SK-N-SH treated with all-trans-retinoic acid at 6 μM for 48 hours (cell line): ENCODE results near the gene RIPOR3.

Experiments used
- ATAC-seq: fragments of 200-7000 bp; cut with Tn5 transposase; 3 replicates; pipeline ENCODE4 v1.9.1; 2020; ENCODE audit warnings: mild to moderate bottlenecking, moderate library complexity
- ARNTL ChIP-seq: fragments of 450-650 bp; formaldehyde crosslinking; IDR thresholded peaks from 2 replicates; pipeline ENCODE4 v1.5.0; 2020; ENCODE audit warnings: low read depth, mild to moderate bottlenecking, moderate library complexity, borderline replicate concordance
- CSDC2 ChIP-seq: fragments of 250-450 bp; sonication (Bioruptor Pico); IDR thresholded peaks from 2 replicates; pipeline ENCODE4 v1.5.0; 2020; ENCODE audit warnings: mild to moderate bottlenecking, moderate library complexity
- ESRRG ChIP-seq: fragments of 250-450 bp; sonication (Bioruptor Pico); IDR thresholded peaks from 2 replicates; pipeline ENCODE4 v1.6.1; 2021; ENCODE audit warnings: mild to moderate bottlenecking
- ISL1 ChIP-seq: fragments of 250-450 bp; sonication (Bioruptor Pico); IDR thresholded peaks from 2 replicates; pipeline ENCODE4 v2.1.2; 2022; ENCODE audit warnings: mild to moderate bottlenecking, moderate library complexity
- OSR1 ChIP-seq: fragments of 250-450 bp; sonication (Bioruptor Pico); IDR thresholded peaks from 2 replicates; pipeline ENCODE4 v1.8.0; 2022; ENCODE audit warnings: moderate library complexity, mild to moderate bottlenecking, inconsistent platforms
- PPARA ChIP-seq: fragments of 250-450 bp; sonication (Bioruptor Pico); IDR thresholded peaks from 2 replicates; pipeline ENCODE4 v1.5.0; 2020; ENCODE audit warnings: mild to moderate bottlenecking, borderline replicate concordance
- RARB ChIP-seq: fragments of 250-450 bp; sonication (Bioruptor Pico); IDR thresholded peaks from 2 replicates; pipeline ENCODE4 v1.8.0; 2021; ENCODE audit warnings: mild to moderate bottlenecking, moderate library complexity
- SNAI2 ChIP-seq: fragments of 250-450 bp; sonication (Bioruptor Pico); IDR thresholded peaks from 2 replicates; pipeline ENCODE4 v1.5.0; 2020; ENCODE audit warnings: mild to moderate bottlenecking, moderate library complexity
- ZNF565 ChIP-seq: fragments of 450-650 bp; formaldehyde crosslinking; conservative IDR thresholded peaks from 2 replicates; pipeline ENCODE4 v1.5.0; 2020; ENCODE audit warnings: low read depth, mild to moderate bottlenecking, moderate library complexity
- TF ChIP-seq, protein P1 (sequence below): fragments of 250-450 bp; sonication (Bioruptor Pico); IDR thresholded peaks from 2 replicates; pipeline ENCODE4 v1.8.0; 2021; ENCODE audit warnings: low read depth, mild to moderate bottlenecking, moderate library complexity, borderline replicate concordance
- TF ChIP-seq, protein P2 (sequence below): fragments of 250-450 bp; sonication (Bioruptor Pico); IDR thresholded peaks from 2 replicates; pipeline ENCODE4 v1.5.1; 2020; ENCODE audit warnings: low read depth, mild to moderate bottlenecking, moderate library complexity
- TF ChIP-seq, protein P3 (sequence below): fragments of 250-450 bp; sonication (Bioruptor Pico); IDR thresholded peaks from 2 replicates; pipeline ENCODE4 v1.5.0; 2020; ENCODE audit warnings: mild to moderate bottlenecking, moderate library complexity
- TF ChIP-seq, protein P4 (sequence below): fragments of 250-450 bp; sonication (Bioruptor Pico); IDR thresholded peaks from 2 replicates; pipeline ENCODE4 v1.5.1; 2021; ENCODE audit warnings: mild to moderate bottlenecking, moderate library complexity

The RIPOR3 gene

DNA sequence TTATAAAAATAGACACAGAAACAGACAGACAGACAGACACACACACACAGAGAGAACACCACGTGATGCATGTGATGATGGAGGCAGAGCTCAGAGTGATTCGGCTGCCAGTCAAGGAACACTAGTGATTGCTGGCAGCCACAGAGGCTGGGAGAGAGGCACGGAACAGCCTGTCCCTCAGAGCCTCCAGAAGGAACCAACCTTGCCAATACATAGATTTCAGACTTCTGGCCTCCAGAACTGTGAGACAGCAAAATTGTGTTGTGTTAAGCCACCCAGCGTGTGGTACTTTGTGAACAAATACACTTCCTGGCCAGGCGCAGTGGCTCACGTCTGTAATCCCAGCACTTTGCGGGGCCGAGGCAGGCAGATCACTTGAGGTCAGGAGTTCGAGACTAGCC, 30.5 kb upstream of the RIPOR3 start:
- ATAC-seq, result no peak
- no peak for TF ChIP-seq ARNTL (CRISPR knock-in tag)
- TF ChIP-seq, protein P1, sequence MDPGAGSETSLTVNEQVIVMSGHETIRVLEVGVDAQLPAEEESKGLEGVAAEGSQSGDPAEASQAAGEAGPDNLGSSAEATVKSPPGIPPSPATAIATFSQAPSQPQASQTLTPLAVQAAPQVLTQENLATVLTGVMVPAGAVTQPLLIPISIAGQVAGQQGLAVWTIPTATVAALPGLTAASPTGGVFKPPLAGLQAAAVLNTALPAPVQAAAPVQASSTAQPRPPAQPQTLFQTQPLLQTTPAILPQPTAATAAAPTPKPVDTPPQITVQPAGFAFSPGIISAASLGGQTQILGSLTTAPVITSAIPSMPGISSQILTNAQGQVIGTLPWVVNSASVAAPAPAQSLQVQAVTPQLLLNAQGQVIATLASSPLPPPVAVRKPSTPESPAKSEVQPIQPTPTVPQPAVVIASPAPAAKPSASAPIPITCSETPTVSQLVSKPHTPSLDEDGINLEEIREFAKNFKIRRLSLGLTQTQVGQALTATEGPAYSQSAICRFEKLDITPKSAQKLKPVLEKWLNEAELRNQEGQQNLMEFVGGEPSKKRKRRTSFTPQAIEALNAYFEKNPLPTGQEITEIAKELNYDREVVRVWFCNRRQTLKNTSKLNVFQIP (CRISPR knock-in tag), result no peak
- TF ChIP-seq, protein P2, sequence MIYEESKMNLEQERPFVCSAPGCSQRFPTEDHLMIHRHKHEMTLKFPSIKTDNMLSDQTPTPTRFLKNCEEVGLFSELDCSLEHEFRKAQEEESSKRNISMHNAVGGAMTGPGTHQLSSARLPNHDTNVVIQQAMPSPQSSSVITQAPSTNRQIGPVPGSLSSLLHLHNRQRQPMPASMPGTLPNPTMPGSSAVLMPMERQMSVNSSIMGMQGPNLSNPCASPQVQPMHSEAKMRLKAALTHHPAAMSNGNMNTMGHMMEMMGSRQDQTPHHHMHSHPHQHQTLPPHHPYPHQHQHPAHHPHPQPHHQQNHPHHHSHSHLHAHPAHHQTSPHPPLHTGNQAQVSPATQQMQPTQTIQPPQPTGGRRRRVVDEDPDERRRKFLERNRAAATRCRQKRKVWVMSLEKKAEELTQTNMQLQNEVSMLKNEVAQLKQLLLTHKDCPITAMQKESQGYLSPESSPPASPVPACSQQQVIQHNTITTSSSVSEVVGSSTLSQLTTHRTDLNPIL, result no peak
- TF ChIP-seq SNAI2 (CRISPR knock-in tag), result no peak
- TF ChIP-seq RARB, result no peak
- no peak for TF ChIP-seq CSDC2 (CRISPR knock-in tag)
- TF ChIP-seq ZNF565, result no peak

DNA sequence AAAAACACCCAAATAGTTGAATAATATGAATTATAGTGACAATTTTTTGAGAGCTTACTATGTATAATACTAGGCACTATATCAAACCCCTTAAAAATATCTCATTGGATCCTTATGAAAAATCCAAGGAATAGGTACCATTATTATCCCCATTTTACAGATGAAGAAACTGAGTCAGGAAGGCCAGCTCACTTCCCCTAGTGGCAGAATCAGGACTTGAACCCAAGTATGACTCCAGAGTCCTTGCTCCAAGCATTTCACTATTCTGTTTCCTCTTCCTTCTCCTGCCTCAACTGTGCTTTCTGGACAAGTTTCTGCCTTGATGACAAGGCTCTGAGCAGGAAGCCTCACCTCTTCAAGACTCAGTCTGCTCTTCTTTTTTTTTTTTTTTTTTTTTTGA, 29.2 kb upstream of the RIPOR3 start:
- no peak for ATAC-seq
- TF ChIP-seq PPARA (CRISPR knock-in tag) (no peak), CSDC2 (CRISPR knock-in tag) (no peak)
- TF ChIP-seq, protein P1 (CRISPR knock-in tag), result no peak

DNA sequence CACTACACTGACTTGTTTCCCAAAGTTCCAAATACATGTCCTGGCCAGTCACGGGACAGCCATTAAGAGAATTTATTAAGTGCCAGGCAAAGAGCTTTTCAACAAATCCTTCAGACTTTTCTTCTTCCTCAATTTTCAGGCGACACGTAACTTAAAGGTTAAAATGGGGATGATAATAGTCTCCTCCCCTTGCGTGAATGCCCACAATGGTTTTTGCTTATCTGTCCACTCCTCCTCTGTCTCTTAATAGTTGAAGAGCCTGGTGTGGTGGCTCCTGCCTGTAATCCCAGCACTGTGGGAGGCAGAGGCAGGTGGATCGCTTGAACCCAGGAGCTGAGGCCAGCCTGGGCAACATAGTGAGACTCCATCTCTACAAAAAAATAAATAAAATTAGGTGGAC, 28.7 kb upstream of the RIPOR3 start:
- no peak for ATAC-seq
- TF ChIP-seq, protein P3, sequence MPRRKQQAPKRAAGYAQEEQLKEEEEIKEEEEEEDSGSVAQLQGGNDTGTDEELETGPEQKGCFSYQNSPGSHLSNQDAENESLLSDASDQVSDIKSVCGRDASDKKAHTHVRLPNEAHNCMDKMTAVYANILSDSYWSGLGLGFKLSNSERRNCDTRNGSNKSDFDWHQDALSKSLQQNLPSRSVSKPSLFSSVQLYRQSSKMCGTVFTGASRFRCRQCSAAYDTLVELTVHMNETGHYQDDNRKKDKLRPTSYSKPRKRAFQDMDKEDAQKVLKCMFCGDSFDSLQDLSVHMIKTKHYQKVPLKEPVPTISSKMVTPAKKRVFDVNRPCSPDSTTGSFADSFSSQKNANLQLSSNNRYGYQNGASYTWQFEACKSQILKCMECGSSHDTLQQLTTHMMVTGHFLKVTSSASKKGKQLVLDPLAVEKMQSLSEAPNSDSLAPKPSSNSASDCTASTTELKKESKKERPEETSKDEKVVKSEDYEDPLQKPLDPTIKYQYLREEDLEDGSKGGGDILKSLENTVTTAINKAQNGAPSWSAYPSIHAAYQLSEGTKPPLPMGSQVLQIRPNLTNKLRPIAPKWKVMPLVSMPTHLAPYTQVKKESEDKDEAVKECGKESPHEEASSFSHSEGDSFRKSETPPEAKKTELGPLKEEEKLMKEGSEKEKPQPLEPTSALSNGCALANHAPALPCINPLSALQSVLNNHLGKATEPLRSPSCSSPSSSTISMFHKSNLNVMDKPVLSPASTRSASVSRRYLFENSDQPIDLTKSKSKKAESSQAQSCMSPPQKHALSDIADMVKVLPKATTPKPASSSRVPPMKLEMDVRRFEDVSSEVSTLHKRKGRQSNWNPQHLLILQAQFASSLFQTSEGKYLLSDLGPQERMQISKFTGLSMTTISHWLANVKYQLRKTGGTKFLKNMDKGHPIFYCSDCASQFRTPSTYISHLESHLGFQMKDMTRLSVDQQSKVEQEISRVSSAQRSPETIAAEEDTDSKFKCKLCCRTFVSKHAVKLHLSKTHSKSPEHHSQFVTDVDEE (CRISPR knock-in tag), result no peak
- no peak for TF ChIP-seq PPARA (CRISPR knock-in tag)
- TF ChIP-seq ARNTL (CRISPR knock-in tag), result no peak
- TF ChIP-seq OSR1 (CRISPR knock-in tag), result no peak
- TF ChIP-seq ZNF565, result no peak

DNA sequence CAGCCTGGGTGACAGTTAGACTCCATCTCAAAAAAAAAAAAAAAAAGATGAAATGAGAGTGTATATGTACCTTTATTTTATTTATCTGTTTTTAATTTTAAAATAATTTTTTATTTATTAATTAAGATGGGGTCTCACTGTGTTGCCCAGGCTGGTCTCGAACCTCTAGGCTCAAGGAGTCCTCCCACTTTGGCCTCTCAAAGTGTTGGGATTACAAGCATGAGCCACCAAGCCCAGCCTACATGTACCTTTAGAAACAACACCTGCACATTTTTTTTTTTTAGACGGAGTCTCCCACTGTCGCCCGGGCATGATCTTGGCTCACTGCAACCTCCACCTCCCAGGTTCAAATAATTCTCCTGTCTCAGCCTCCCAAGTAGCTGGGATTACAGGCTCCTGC, 28.0 kb upstream of the RIPOR3 start:
- TF ChIP-seq ESRRG (no peak), PPARA (CRISPR knock-in tag) (no peak), ISL1 (no peak)
- TF ChIP-seq, protein P4, sequence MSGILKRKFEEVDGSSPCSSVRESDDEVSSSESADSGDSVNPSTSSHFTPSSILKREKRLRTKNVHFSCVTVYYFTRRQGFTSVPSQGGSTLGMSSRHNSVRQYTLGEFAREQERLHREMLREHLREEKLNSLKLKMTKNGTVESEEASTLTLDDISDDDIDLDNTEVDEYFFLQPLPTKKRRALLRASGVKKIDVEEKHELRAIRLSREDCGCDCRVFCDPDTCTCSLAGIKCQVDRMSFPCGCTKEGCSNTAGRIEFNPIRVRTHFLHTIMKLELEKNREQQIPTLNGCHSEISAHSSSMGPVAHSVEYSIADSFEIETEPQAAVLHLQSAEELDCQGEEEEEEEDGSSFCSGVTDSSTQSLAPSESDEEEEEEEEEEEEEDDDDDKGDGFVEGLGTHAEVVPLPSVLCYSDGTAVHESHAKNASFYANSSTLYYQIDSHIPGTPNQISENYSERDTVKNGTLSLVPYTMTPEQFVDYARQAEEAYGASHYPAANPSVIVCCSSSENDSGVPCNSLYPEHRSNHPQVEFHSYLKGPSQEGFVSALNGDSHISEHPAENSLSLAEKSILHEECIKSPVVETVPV (CRISPR knock-in tag), result no peak
- TF ChIP-seq, protein P3 (CRISPR knock-in tag), result no peak
- TF ChIP-seq, protein P2, result no peak
- TF ChIP-seq, all 23 proteins: peak for 0
- ATAC-seq, result no peak
